Kidney tubule cell (primary cell): ENCODE measurements around the gene ANO9.
"Not testable (repeated sequence)": the region's sequence is repeated elsewhere in the genome, so short reads cannot be mapped to it uniquely, and the experiment has no call there.

Experiments
- DNase-seq: peaks from one replicate; pipeline ENCODE4 v3.0.0-alpha.2; 2018; ENCODE audit warnings: low spot score

The ANO9 gene

DNA sequence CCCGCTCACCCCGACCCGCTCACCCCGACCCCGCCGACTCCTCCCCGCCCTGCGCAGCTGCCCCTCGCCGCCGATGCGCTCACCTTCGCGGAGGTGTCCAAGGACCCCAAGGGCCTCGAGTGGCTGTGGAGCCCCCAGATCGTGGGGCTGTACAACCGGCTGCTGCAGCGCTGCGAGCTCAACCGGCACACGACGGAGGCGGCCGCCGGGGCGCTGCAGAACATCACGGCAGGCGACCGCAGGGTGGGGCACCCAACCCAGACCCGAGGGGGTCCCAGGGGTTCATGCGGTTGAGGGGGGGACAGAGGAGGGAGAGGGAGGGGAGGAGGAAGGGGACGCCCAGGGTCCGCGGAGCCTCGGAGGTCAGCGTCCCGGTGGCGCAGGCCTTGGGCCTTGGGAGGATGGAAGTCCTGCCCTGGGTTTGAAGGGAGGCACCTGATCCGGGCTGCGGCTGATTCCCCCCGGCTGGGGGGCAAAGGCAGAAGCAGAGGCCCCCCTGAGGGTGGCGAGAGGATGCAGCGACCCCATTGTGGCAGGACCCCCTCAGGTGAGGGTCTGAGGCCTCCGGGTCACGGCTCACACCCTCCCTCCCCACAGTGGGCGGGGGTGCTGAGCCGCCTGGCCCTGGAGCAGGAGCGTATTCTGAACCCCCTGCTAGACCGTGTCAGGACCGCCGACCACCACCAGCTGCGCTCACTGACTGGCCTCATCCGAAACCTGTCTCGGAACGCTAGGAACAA, 38.6 kb downstream of the ANO9 start:
- DNase-seq = no peak

DNA sequence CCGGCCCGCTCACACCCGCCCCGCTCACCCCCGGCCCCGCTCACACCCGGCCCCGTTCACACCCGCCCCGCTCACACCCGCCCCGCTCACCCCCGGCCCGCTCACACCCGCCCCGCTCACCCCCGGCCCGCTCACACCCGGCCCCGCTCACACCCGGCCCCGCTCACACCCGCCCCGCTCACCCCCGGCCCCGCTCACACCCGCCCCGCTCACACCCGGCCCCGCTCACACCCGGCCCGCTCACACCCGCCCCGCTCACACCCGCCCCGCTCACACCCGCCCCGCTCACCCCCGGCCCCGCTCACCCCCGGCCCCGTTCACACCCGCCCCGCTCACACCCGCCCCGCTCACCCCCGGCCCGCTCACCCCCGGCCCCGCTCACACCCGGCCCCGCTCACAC, 40.6 kb downstream of the ANO9 start:
- DNase-seq = not testable (repeated sequence)

DNA sequence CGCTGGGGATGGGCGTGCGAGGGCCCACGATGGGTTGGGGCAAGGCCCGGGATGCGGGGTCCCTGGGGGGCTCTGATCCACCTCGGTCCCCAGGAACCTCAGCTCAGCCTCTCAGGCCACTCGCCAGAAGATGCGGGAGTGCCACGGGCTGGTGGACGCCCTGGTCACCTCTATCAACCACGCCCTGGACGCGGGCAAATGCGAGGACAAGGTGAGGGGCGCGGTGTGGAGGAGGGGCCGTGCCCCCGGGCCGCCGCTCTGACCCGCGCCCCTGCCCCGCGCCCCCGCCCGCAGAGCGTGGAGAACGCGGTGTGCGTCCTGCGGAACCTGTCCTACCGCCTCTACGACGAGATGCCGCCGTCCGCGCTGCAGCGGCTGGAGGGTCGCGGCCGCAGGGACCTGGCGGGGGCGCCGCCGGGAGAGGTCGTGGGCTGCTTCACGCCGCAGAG, 41.5 kb downstream of the ANO9 start:
- no peak for DNase-seq

DNA sequence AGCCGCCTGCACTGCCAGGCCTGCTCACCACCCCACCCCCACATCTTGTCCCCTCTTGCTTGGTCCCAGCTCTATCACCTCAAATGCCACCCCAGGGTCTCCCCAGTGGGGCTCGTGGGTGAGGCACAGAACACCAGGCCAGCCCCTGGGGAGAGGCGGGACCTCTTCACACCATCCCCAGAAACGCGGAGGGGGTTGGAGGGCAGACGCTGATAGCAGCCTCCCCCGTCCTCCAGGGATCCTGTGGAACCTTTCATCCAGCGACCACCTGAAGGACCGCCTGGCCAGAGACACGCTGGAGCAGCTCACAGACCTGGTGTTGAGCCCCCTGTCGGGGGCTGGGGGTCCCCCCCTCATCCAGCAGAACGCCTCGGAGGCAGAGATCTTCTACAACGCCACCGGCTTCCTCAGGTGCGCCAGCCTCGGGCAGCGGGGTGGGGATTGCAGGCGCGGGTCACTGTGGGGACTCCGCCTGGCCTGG, 42.0 kb downstream of the ANO9 start:
- DNase-seq = no peak

DNA sequence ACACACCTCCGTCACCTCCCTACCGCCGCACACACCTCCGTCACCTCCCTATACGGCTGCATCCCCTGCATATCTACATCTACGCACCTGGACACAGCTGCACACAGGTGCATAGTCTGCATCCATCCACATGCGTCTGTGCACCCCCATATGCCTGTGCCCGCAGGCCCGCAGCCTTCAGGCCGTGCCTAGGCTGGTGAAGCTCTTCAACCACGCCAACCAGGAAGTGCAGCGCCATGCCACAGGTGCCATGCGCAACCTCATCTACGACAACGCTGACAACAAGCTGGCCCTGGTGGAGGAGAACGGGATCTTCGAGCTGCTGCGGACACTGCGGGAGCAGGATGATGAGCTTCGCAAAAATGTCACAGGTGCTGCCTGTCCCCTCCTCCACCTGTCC, 43.0 kb downstream of the ANO9 start:
- no peak for DNase-seq

DNA sequence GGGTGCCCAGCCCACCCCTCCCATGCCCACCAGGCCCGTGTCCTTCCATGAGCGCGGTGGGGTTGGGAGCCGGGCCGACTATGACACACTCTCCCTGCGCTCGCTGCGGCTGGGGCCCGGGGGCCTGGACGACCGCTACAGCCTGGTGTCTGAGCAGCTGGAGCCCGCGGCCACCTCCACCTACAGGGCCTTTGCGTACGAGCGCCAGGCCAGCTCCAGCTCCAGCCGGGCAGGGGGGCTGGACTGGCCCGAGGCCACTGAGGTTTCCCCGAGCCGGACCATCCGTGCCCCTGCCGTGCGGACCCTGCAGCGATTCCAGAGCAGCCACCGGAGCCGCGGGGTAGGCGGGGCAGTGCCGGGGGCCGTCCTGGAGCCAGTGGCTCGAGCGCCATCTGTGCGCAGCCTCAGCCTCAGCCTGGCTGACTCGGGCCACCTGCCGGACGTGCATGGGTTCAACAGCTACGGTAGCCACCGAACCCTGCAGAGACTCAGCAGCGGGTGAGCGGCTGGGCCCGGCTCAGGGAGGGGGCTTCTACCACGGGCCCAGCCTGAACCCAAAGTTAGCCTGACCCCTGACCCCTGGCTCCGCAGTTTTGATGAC, 44.8 kb downstream of the ANO9 start:
- peak; percentile 80 for DNase-seq

DNA sequence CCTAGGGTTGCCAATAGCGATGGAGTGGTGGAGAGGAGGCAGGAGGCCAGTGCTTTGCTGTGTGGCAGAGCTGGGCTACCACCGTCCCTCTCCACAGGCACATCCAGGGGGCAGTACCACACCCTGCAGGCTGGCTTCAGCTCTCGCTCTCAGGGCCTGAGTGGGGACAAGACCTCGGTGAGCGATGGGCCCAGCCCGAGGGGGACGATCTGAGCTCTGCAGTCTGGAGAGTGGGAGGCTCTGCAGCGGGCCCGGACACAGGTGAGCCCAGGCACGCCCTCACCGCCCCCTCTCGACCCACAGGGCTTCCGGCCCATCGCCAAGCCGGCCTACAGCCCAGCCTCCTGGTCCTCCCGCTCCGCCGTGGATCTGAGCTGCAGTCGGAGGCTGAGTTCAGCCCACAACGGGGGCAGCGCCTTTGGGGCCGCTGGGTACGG, 45.3 kb downstream of the ANO9 start:
- DNase-seq = peak; percentile 61

DNA sequence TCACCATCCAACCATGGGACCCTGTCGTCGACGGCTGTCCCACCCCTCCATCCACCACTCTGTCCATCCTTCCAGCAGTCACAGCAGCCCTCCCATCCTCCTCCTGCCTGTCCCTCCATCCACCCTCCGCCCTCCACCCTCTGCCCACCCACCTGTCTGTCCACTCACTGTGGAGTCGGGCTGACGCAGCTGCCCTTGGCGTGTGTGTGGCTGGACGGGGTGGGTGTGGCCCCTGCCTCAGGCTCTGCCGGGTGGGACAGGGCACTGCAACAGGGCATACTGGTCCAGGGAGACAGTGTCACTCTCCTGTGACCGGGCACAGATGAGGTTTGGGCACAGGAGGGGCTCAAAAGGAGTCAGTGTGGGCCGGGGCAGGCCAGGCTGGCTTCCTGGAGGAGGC, 45.9 kb downstream of the ANO9 start:
- no peak for DNase-seq

DNA sequence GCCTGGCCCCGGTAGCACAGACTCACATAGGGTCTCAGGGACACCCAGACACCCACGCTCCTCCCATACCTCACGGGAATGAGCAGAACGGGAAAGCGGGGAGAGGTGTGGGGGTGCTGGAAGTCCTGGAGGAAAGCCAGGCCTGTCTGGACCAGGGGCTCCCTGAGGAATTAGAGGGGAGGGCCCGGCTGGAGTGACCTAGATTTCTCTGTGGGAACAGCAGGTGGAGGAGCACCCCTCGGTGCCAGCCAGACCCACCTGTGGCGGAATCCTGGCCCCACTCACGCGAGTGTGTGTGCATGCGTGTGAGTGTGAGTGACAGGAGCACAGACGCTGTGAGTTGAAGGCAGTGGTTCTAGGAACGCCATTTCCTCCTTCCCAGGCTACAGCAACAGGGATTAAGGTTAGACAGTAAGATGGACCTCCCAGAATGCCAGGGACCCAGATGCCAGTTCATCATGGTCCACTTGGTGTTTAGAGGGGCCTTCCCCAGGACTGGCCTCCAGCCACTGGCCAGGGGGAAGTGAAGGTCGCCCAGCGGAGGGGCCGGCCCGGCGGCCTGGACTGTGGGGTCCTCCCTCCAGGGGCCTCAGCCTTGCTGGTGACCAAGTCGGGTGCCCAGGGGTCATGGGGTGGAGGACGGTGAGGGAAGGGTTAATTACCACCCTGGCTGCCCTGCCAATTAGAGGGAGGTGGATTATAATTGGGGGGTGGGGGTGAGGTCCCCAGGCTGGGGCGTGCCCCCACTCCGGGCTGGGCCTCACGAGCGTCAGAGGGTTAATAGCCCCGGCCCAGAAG, 46.8 kb downstream of the ANO9 start:
- no peak for DNase-seq

DNA sequence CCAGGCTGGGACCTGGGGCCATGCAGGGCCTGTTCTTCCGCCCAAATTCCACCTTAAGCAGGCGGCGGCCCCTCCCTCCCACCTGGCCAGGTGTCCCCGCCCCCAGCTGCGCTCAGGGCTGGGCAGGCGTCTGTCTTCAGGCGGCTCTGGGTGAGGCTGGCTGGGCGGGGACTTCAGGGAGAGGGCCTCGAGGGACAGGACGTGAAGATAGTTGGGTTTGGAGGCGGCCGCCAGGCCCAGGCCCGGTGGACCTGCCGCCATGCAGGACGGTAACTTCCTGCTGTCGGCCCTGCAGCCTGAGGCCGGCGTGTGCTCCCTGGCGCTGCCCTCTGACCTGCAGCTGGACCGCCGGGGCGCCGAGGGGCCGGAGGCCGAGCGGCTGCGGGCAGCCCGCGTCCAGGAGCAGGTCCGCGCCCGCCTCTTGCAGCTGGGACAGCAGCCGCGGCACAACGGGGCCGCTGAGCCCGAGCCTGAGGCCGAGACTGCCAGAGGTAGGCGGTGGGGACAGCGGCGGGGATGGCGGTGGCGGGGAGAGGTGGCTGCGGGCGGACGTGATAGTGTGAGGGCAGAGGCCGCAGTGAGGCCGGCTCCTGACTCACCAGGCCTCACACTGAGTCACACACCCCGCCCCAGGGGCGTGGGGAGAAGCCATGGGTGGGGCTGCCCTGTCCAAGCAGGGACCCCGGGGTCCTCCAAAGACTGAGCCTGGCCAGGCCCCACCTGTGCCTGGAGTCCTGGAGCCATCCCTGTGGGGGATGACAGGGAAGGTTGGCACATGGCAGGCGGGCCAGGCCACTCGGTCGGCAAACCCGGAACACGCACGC, 47.6 kb downstream of the ANO9 start, which contains the start of gene PKP3:
TSS of gene PKP3 (plus strand) at position 176 of the 824 bp plus-strand sequence. CDS start at position 260, 84 bp downstream.
- no peak for DNase-seq

DNA sequence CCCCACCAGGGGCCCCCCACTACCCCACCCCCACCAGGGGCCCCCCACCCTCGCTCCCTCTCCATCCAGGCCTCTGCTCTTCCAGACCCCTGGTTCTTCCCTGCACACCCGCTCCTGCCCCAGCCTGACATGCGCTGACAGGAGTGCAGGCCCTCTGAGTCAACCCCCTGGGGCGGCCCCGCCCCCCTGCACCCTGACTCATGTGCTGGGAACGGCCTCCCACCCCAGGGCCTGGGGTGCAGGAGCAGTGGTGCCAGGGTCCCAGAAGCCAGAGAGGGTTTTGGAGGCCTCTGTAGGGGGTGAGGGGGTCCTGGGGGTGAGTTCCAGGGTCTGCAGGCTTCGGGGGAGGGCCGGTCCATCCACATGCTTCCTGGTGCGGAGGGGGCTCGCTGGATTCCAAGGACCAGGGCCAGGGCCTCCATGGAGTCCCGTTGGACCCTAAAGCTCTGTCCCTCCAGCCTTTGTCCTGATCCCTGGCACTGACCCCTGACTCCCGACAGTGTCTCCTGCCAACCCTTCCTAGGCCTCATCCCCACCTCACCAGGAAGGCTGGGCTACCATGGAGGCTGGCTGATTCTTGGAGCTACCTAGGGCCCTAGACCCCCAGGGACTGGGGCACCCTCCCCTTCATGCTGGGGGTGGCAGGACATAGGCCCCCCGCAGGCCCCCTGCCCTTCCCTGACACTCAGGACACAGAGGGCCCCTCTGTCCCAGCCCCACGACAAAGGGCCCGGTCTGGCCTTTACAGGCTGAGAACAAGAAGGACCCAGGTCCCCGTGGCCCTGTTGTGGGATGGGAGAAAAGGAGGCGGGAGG, 48.4 kb downstream of the ANO9 start:
- peak; percentile 74 for DNase-seq

DNA sequence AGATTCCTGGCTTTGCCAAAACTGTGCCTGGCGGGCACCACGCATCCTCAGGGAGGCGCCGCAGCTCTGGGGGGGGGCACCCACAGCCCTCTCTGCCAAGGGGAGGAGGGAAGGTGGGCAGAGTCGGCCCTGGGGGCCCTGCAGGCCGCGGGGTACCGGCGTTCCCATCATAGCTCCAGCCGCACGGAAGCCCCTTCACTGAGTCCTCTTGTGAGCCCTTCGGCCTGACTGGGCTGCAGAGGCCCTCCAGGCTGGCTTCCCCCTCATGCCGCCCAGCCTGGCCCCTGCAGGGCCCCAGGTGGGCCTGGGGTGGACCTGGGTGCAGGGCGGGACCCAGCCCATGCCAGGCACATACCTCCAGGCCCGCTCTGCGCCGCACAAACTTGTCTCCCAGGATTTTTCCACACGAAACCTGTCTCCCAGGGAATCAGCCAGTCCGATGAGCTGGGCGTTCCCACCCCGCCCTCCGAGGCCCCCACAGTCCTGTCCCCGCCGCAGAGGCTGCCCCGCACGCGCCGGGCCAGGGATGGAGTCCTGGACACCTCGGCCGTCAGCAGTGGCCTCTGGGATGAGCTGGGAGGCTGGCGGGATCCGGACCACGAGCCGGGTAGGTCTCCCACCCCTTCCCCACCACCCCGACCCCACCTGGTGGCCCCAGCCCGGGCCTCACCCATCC, 49.6 kb downstream of the ANO9 start:
- DNase-seq = no peak

DNA sequence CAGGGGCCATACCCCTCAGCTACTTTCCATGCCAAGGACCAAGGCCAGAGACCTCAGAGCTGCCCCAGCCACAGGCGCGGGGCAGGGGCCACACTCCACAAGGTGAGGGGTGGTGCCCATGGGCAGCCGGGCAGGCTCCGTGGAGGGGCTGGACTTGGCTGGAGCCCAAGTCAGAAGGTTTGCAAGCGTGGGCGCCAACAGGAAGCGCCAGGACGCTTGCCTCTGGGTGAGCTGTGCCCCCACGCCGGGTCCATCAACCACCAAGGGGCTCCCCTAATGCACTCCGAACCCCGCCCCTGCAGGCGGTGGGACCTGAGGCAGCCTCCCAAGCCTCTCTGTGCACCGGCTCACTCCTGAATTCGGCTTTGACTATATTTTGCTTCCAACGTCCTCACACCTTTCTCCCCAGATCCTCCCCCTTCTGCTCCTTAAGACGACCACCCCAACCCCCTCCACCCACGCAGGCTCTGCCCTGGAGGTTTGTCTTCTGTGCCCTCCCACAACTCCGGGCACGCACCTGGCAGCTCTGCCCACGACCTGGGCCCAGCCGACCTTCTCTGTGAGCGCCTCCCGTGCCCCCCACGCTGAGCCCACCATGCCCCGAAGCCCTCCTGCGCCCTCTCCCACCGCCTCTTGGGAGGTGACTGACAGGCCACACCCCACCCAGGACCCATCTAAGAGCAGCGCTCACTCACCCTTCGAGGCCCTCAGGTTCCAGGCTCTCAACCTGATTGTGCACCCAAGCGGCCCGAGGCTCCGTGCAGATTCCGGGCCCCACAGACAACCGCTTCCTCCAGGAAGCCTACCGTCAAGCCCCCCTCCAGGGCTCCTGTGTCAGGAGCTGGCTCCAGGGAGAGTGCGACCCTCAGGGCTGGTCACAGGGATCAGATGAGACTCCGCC, 50.4 kb downstream of the ANO9 start:
- DNase-seq = no peak

DNA sequence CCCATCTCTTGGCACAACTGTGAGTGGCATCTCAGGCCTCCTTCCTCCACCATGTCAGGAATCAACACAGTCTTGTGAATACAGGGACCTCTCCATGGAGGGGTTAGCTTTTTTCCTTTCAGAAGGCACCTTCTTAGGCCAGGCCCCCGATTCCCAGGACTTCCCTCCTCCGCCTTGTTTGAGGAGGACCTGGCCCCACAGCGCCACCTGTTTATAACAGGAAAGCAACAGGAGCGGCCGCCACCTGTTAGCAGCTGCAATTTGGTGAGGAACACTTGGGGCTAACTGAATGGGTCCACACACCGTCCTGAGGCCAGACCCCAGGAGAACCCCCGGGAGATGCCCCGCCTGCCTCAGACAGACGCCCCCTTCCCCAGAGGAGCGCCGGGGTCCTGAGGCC, 51.6 kb downstream of the ANO9 start:
- DNase-seq = no peak

DNA sequence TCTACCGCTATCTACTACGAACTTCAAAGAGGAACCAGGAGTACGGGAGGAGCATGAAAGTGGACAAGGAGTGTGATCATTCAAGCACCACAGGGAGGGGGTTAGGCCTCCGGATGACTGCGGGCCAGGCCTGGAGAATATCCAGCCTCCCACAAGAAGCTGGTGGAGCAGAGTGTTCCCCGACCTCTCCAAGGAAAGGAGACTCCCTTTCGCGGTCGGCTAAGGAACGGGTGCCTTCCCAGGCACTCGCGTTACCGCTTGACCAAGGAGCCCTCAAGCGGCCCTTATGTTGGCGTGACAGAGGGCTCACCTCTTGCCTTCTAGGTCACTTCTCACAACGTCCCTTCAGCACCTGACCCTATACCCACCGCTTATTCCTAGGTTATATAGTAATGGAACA, 52.4 kb downstream of the ANO9 start:
- DNase-seq = not testable (repeated sequence)

DNA sequence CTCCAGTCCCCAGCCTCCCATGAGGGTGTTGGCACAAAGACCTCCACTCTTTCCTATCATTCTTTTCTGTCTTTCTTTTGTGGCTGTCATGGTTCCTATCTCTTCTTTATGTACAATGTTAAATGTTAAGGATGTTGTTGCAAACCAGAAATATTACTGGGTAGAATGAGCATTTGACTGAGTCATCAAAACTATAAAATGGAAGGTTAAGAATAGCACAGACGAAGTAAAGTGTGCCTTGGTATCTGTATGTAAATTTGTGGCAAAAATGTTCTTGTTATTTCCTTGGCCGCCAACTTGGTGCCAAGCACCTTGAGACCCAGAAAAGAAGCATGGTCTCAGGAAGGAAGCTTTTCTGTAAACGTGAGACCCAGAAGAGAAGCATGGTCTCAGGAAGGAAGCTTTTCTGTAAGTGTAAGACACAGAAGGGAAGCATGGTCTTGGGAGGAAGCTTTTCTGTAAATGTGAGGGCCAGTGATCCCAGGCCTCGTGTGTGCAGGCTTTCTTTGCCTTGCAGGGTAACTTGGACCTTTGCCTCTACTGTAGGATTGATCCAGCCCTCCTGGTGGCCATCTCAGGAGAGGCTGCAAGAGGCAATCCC, 54.5 kb downstream of the ANO9 start:
- DNase-seq = no peak

DNA sequence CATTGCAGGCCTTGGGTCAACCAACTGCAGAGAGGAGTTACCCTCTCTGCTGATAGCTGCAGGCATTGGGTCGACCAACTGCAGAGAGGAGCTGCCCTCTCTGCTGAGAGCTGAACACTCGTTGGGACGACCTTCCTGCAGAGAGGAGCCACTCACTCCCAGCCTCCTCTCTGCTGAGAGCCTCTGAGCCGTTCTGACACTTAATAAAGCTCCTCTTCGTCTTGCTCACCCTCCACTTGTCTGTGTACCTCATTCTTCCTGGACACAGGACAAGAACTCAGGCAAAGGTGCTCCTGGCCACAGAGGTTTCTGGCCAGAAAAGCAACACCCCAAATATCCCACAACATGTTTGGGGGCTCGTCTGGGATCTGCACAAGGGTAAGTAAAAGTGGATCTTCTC, 55.3 kb downstream of the ANO9 start:
- DNase-seq = no peak

DNA sequence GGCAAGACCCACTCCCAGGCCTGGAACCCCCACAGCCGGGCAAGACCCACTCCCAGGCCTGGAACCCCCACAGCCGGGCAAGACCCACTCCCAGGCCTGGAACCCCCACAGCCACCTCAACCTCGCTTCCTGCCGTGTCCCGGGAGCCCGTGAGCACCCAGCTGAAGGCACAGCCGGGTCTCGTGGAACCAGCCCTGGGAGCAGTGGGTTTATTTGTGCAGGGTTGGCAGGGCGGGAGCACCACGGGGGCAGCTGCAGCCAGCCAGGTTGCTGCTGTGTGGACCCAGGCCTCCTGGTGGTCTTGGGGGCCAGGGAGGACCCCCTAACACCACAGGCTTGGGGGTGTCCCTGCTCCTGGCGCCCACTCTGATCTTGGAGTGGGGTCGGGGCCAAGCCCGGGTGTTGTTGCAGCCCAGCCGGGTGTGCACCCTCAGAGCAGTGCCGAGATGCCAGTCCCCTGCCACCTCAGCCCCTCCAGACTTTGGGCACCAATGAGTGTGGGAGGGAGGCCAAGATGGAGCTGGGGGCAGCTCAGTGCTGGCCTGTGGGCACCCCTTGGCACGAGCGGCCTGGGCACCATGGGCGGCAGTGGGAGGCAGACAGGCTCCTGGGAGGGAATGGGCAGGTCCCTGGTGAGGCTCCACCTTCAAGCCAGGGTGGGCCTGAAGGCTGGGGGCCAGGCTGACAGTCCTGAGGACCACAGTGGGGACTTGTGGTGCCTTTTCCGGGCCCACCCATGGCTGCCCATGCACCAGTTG, 56.0 kb downstream of the ANO9 start:
- no peak for DNase-seq
